Gastroesophageal sphincter (tissue), 4 donors: ENCODE measurements around the gene FUBP1. TPM values are rescaled to one million over a fixed set of nuclear protein-coding genes. Genes with fewer than 3 reads are reported as not detected.

ENCODE experiments used
- ATAC-seq: fragments of 150-250 bp; one replicate; pipeline ENCODE4 v1.9.1; 2016; ENCODE audit warnings: mild to moderate bottlenecking, moderate library complexity
- H3K27ac ChIP-seq, 4 donors: fragments of 200-600 bp; sonication (generic) in 3 of 4; 1 replicate in 3 of 4; 2 replicates in 1 of 4; pipeline ENCODE4 v1.5.1; 2016 to 2019
- H3K27me3 ChIP-seq: fragments of 200-600 bp; sonication (generic); one replicate; pipeline ENCODE4 v1.5.1; 2019
- H3K36me3 ChIP-seq, 2 donors: fragments of 200-600 bp; sonication (generic); one replicate each; pipeline ENCODE4 v1.5.1; 2019; ENCODE audit warnings: control low read depth in 1 of 2
- H3K4me1 ChIP-seq, 3 donors: fragments of 200-600 bp; sonication (generic); 1 replicate in 2 of 3; 2 replicates in 1 of 3; pipeline ENCODE4 v1.5.1; 2016 to 2019; ENCODE audit warnings: control low read depth in 2 of 3
- H3K4me3 ChIP-seq, 2 donors: fragments of 200-600 bp; sonication (generic); one replicate each; pipeline ENCODE4 v1.5.1; 2019; ENCODE audit warnings: mild to moderate bottlenecking in 1 of 2, moderate library complexity in 1 of 2
- H3K9me3 ChIP-seq, 3 donors: fragments of 200-600 bp; sonication (generic); one replicate each; pipeline ENCODE4 v1.5.1; 2017 to 2019; ENCODE audit warnings: control low read depth in 2 of 3
- EP300 ChIP-seq: sonication (generic); formaldehyde crosslinking; IDR thresholded peaks from one replicate; pipeline ENCODE4 v1.6.1; 2017; ENCODE audit warnings: antibody characterized with exemption, mild to moderate bottlenecking
- POLR2A ChIP-seq, 2 donors: fragments of 450-650 bp; IDR thresholded peaks; one replicate each; pipeline ENCODE4 v1.6.1; 2017; ENCODE audit warnings: antibody characterized with exemption in 2 of 2, mild to moderate bottlenecking in 2 of 2, moderate library complexity in 1 of 2
- POLR2AphosphoS5 ChIP-seq: sonication (generic); formaldehyde crosslinking; IDR thresholded peaks from one replicate; pipeline ENCODE4 v1.6.1; 2017; ENCODE audit warnings: antibody characterized with exemption
- WGBS, 2 donors: methylation state at CpG; one replicate each; pipeline ENCODE4 v1.1.5; 2018; ENCODE audit warnings: low coverage in 1 of 2; 5-methylcytosine and 5-hydroxymethylcytosine counted together
- total RNA-seq, 4 donors: library from RNA; depleted of rRNA; stranded (reverse); fragments of >200 nt; gene quantifications; one replicate each; pipeline ENCODE4 v1.1.0, GENCODE V29; 2016
- TF ChIP-seq, protein P1 (sequence below), 4 experiments: fragments of 200-600 bp in 2 of 4; fragments of 450-650 bp in 2 of 4; sonication (generic) in 1 of 4; IDR thresholded peaks; one replicate each; pipeline ENCODE4 v1.5.1; 2017 to 2019; ENCODE audit warnings: antibody characterized with exemption in 4 of 4, mild to moderate bottlenecking in 2 of 4, moderate library complexity in 2 of 4

Gene FUBP1
- total RNA-seq, 4 donors from 2014 or later: 46.9 to 135 (median 68.5) TPM

DNA sequence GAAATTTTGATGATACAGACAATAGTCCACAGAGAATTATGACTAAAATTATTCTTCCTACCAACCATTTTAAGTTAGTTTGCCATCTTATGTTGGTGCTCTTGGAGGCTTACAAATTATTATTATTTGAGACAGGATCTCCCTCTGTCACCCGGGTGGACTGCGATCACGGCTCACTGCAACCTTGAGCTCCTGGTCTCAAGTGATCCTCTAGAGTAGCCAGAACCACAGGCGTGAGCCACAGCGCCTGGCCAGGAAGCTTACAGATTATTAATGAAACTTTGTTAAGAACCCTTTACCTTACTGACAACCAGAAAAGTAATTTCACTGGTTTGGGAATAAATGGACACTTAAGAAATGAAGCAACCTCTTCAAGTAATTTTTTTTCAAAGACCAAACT is 17.9 kb upstream of the FUBP1 start:
- H3K27ac ChIP-seq: no peak overlapping the region
- TF ChIP-seq POLR2AphosphoS5 (no peak), POLR2A (IDR thresholded peaks at IDR 0.05) (no peak), EP300 (no peak)
- TF ChIP-seq, protein P1, sequence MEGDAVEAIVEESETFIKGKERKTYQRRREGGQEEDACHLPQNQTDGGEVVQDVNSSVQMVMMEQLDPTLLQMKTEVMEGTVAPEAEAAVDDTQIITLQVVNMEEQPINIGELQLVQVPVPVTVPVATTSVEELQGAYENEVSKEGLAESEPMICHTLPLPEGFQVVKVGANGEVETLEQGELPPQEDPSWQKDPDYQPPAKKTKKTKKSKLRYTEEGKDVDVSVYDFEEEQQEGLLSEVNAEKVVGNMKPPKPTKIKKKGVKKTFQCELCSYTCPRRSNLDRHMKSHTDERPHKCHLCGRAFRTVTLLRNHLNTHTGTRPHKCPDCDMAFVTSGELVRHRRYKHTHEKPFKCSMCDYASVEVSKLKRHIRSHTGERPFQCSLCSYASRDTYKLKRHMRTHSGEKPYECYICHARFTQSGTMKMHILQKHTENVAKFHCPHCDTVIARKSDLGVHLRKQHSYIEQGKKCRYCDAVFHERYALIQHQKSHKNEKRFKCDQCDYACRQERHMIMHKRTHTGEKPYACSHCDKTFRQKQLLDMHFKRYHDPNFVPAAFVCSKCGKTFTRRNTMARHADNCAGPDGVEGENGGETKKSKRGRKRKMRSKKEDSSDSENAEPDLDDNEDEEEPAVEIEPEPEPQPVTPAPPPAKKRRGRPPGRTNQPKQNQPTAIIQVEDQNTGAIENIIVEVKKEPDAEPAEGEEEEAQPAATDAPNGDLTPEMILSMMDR (IDR thresholded peaks at IDR 0.05): no peak
- no peak overlapping the region for H3K4me3 ChIP-seq
- H3K27me3 ChIP-seq: no peaks in the 10 kb centered on the region
- H3K4me1 ChIP-seq: peaks cover 0 to 7% (median 0%) of the 10 kb centered on the region in 3 donors
- no peaks in the 10 kb centered on the region for H3K9me3 ChIP-seq
- peaks cover 0 to 18% of the 10 kb centered on the region in 2 donors for H3K36me3 ChIP-seq
- 83 to 100% methylated on average over 3 of the region's 5 CpGs for WGBS, 2 donors
- ATAC-seq: no peak

DNA sequence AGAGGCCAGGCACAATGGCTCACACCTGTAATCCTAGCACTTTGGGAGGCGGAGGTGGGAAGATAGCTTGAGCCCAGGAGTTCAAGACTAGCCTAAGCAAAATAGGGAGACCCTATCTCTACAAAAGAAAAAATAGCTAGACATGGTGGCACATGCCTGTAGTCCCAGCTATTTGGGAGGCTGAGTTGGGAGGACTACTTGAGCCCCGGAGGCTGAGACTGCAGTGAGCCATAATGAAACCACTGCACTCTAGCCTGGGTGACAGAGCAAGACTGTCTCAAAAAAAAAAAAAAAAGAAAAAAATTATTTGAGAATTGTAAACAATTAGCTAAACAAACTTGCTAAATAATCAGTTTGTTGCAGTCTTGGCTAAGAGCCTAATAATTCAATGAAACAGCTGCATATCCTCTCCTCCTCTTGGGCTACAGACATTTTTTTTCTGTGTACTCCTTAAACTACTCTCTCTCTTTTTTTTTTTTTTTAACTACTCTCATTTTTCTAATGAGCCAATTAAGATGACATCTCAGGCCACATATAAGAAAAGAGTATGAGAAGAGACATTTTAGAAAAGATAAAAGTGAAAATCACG is 15.3 kb upstream of the FUBP1 start:
- H3K9me3 ChIP-seq: no peaks in the 10 kb centered on the region
- TF ChIP-seq POLR2AphosphoS5 (no peak), POLR2A (IDR thresholded peaks at IDR 0.05) (no peak), EP300 (no peak)
- TF ChIP-seq, protein P1 (IDR thresholded peaks at IDR 0.05): no peak
- peaks cover 0 to 18% of the 10 kb centered on the region in 2 donors for H3K36me3 ChIP-seq
- no peaks in the 10 kb centered on the region for H3K27me3 ChIP-seq
- H3K27ac ChIP-seq: no peak overlapping the region
- WGBS, 2 donors: 84 to 90% methylated on average over 1 to 3 of the region's 3 CpGs
- no peak overlapping the region for H3K4me3 ChIP-seq
- peaks cover 0 to 7% (median 0%) of the 10 kb centered on the region in 3 donors for H3K4me1 ChIP-seq
- ATAC-seq: no peak

DNA sequence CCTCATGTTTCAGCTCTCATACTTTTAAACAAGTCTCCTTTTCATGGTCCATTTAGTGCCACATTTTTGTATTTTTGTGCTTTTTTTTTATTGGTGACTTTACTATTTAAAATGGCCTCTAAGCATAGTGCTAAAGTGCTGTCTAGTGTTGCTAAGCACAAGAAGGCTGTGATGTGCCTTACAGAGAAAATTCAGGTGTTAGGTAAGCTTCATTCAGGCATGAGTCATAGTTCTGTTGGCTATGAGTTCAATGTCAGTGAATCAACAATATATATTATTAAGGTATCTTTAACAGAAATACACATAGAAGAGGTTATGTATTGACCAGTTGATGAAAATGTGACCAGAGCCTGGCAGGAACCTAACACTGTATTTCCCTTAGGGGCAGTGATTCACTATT is 12.8 kb upstream of the FUBP1 start:
- H3K4me1 ChIP-seq: peaks cover 0 to 8% (median 0%) of the 10 kb centered on the region in 3 donors
- H3K4me3 ChIP-seq: no peak overlapping the region
- H3K27me3 ChIP-seq: no peaks in the 10 kb centered on the region
- no peak overlapping the region for H3K27ac ChIP-seq
- H3K36me3 ChIP-seq: peaks cover 0 to 18% of the 10 kb centered on the region in 2 donors
- H3K9me3 ChIP-seq: no peaks in the 10 kb centered on the region
- TF ChIP-seq EP300: no peak
- no peak for TF ChIP-seq POLR2A (IDR thresholded peaks at IDR 0.05)
- no peak for TF ChIP-seq POLR2AphosphoS5
- TF ChIP-seq, protein P1 (IDR thresholded peaks at IDR 0.05): no peak
- ATAC-seq: no peak

DNA sequence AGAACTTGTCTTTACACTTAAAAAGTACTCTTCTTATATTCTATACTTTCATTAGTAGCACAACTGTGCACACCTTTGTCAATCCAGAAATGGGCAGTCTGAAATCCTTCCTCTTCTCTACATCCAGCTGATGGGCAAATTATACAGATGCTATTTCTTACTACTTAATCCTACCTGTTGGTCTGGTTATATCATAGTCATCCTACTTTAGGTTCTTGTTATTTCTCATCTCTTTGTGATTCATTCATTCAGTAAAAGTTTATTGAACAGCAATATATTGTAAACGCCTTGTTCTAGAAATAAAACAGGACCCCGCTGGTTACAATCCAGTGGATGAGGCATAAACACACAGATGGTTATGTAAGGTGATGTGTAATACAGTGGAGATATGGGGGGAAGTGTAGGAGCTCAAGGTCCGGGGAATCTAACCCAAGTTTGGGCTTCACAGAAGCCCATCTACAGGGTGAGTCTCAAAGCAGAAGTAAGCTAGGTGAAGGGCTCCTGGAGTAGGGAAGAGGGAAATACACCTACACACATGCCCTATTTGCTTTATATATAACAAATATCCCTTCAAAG is 11.8 kb upstream of the FUBP1 start:
- no peak overlapping the region for H3K4me3 ChIP-seq
- WGBS, 2 donors: 65 to 73% methylated on average over 3 of the region's 3 CpGs
- H3K27me3 ChIP-seq: no peaks in the 10 kb centered on the region
- H3K36me3 ChIP-seq: peaks cover 0 to 14% of the 10 kb centered on the region in 2 donors
- TF ChIP-seq POLR2AphosphoS5: no peak
- TF ChIP-seq POLR2A (IDR thresholded peaks at IDR 0.05): no peak
- no peak for TF ChIP-seq EP300
- TF ChIP-seq, protein P1 (IDR thresholded peaks at IDR 0.05): no peak
- no peak for ATAC-seq
- H3K9me3 ChIP-seq: no peaks in the 10 kb centered on the region
- H3K4me1 ChIP-seq: peaks cover 0 to 17% (median 0%) of the 10 kb centered on the region in 3 donors
- H3K27ac ChIP-seq: no peak overlapping the region

DNA sequence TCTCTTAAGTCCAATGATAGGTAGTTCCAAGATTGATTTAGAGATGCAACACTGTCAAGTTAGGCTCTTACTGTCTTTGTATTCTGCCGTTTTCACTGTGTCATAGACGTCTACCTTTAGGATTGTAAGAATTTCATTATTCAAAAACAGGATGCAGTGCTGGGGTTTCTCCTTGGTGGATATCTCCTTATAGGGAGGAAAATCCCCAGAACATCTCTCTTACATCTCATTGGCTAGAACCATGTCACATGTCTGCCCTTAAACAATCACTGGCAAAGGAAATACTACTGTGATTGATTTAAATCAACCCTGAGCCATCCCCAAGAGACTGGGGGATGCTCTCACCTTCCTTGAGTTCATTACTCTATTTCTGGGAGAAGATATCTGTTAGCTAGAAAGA is 10.9 kb upstream of the FUBP1 start:
- no peaks in the 10 kb centered on the region for H3K27me3 ChIP-seq
- peaks cover 0 to 10% of the 10 kb centered on the region in 2 donors for H3K36me3 ChIP-seq
- no peaks in the 10 kb centered on the region for H3K9me3 ChIP-seq
- no peak for ATAC-seq
- TF ChIP-seq POLR2A (IDR thresholded peaks at IDR 0.05) (no peak), EP300 (no peak)
- TF ChIP-seq, protein P1 (IDR thresholded peaks at IDR 0.05): no peak
- peaks cover 0 to 27% (median 0%) of the 10 kb centered on the region in 3 donors for H3K4me1 ChIP-seq
- H3K4me3 ChIP-seq: no peak overlapping the region
- H3K27ac ChIP-seq: no peak overlapping the region
- WGBS, 2 donors: 83 to 85% methylated on average over 2 of the region's 2 CpGs
